Colonic mucosa (tissue), 4 donors: ENCODE measurements around the gene LDAH. TPM values are rescaled to one million over a fixed set of nuclear protein-coding genes. Genes with fewer than 3 reads are reported as not detected.

Source experiments
- DNase-seq: peaks from one replicate; pipeline ENCODE4 v3.0.0-alpha.2; 2020
- H3K27ac ChIP-seq: fragments of 200-600 bp; one replicate; pipeline ENCODE4 v1.8.0; 2021
- H3K27me3 ChIP-seq: fragments of 200-600 bp; one replicate; pipeline ENCODE4 v1.8.0; 2021
- H3K36me3 ChIP-seq: fragments of 200-600 bp; one replicate; pipeline ENCODE4 v1.8.0; 2021
- H3K4me1 ChIP-seq: fragments of 200-600 bp; one replicate; pipeline ENCODE4 v1.8.0; 2021; ENCODE audit warnings: mild to moderate bottlenecking
- H3K4me3 ChIP-seq: fragments of 200-600 bp; one replicate; pipeline ENCODE4 v1.8.0; 2021
- H3K9ac ChIP-seq, 2 donors: one replicate each; pipeline ENCODE4 v1.7.0; 2013; ENCODE audit warnings: control low read depth in 2 of 2, low read depth in 2 of 2, low read length in 2 of 2
- H3K9me3 ChIP-seq: fragments of 200-600 bp; one replicate; pipeline ENCODE4 v1.8.0; 2021
- CTCF ChIP-seq: fragments of 200-600 bp; IDR thresholded peaks from one replicate; pipeline ENCODE4 v1.8.0; 2022; ENCODE audit warnings: antibody characterized with exemption, mild to moderate bottlenecking
- intact Hi-C: fragments of 100-400 bp; cut with DNase I; formaldehyde crosslinking; loops from one replicate; pipeline ENCODE4 v1.14.1; 2022
- total RNA-seq, 2 donors: library from RNA; stranded (reverse); fragmentation: NEBNext Ultra II Directional in 1 of 2; extraction: Animal tissue kit (Norgen Biotek cat#: 25700) in 1 of 2; gene quantifications; one replicate each; pipeline ENCODE4 v1.2.1, GENCODE V29; 2021
- donor health status: healthy.
- donor health status: DM: no; HTN: no; CAD: no.
- donor health status: DM: no; HTN: no; CAD: no.

The LDAH gene
- total RNA-seq, 2 donors from 2014 or later, result 15.0 to 25.9 TPM

- no peak for DNase-seq
- peaks cover 6% of the 10 kb centered on the region for H3K4me1 ChIP-seq
These were observed 151.7 kb downstream of the LDAH start for GRCh38 chr2:20671036-20671735.

GRCh38 chr2:20670315-20671035 is 152.4 kb downstream of the LDAH start:
- Histone ChIP-seq H3K9me3 (no peaks in the 10 kb centered on the region), H3K36me3 (no peaks in the 10 kb centered on the region), H3K27ac (no peak overlapping the region), H3K27me3 (peaks cover 83% of the 10 kb centered on the region), H3K9ac (no peak overlapping the region), H3K4me3 (no peak overlapping the region), H3K4me1 (peaks cover 7% of the 10 kb centered on the region)
- intact Hi-C loops, result no loop called here
- TF ChIP-seq CTCF, result no peak
- no peak for DNase-seq

More at GRCh38 chr2:20671036-20671735, 151.7 kb downstream of the LDAH start:
- Histone ChIP-seq H3K9ac (no peak overlapping the region), H3K27ac (no peak overlapping the region), H3K36me3 (no peaks in the 10 kb centered on the region), H3K27me3 (peaks cover 76% of the 10 kb centered on the region), H3K4me3 (no peak overlapping the region), H3K9me3 (no peaks in the 10 kb centered on the region)
- intact Hi-C loops, result no loop called here
- TF ChIP-seq CTCF, result no peak

GRCh38 chr2:20669562-20670314 is 153.2 kb downstream of the LDAH start:
- H3K4me3 ChIP-seq, result no peak overlapping the region
- no peaks in the 10 kb centered on the region for H3K36me3 ChIP-seq
- TF ChIP-seq CTCF, result no peak
- peaks cover 90% of the 10 kb centered on the region for H3K27me3 ChIP-seq
- H3K27ac ChIP-seq, result no peak overlapping the region
- H3K4me1 ChIP-seq, result peaks cover 10% of the 10 kb centered on the region
- H3K9me3 ChIP-seq, result no peaks in the 10 kb centered on the region
- DNase-seq, result no peak
- intact Hi-C loops, result no loop called here
- H3K9ac ChIP-seq, result no peak overlapping the region

GRCh38 chr2:20668871-20669475 is 153.9 kb downstream of the LDAH start:
- intact Hi-C loops, result no loop called here
- DNase-seq, result no peak
- Histone ChIP-seq H3K36me3 (no peaks in the 10 kb centered on the region), H3K9me3 (no peaks in the 10 kb centered on the region), H3K9ac (no peak overlapping the region), H3K4me1 (peaks cover 10% of the 10 kb centered on the region), H3K27me3 (peaks cover 93% of the 10 kb centered on the region), H3K27ac (no peak overlapping the region), H3K4me3 (no peak overlapping the region)
- no peak for TF ChIP-seq CTCF

GRCh38 chr2:20668451-20668850 is 154.4 kb downstream of the LDAH start:
- H3K27me3 ChIP-seq, result peaks cover 95% of the 10 kb centered on the region
- H3K4me1 ChIP-seq, result peaks cover 10% of the 10 kb centered on the region
- no peak for TF ChIP-seq CTCF
- no peak overlapping the region for H3K4me3 ChIP-seq
- H3K9me3 ChIP-seq, result no peaks in the 10 kb centered on the region
- no peak for DNase-seq
- H3K36me3 ChIP-seq, result no peaks in the 10 kb centered on the region
- H3K9ac ChIP-seq, result no peak overlapping the region
- H3K27ac ChIP-seq, result no peak overlapping the region
- intact Hi-C loops, result no loop called here
